ENCODE results near the gene ALPK3. TPM values are rescaled to one million over a fixed set of nuclear protein-coding genes. Genes with fewer than 3 reads are reported as not detected.
"Not testable (repeated sequence)": the region's sequence is repeated elsewhere in the genome, so short reads cannot be mapped to it uniquely, and the experiment has no call there.

ALPK3 gene
- total RNA-seq, 2 donors from 2014 or later: 7.8 to 15.8 TPM

DNA sequence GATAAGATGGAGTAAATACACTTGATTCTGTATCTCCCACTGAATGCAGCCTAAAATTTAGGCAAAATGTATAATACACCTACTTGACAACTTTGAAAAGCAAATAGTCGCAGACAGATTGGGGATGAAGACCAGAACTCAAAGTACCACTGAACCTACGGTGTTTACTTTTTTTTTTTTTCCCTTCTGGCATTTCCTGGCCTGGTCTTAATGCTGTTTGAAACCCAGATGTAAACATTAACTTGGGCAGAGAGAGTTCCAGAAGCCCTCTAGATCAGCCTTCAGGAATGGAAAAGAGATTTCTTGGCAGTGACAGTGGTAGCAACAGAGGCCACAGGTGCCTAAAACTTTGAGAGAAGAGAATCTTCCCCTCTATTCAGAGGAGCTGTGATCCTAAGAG, 27.8 kb downstream of the ALPK3 start:
- ATAC-seq (peak; percentile 21), DNase-seq (no peak)
- Histone ChIP-seq H3K4me3 (no peak overlapping the region), H3K36me3 (replicated peaks in 1 of 2; ENCODE audit: insufficient read depth in 1 of 2, low read depth in 2 of 2) (no peaks in the 10 kb centered on the region), H3K27ac (peak overlapping the region in 3 of 4 donors; percentile 67 to 83 (median 76)), H3K27me3 (no peaks in the 10 kb centered on the region), H3K4me1 (peaks cover 60% of the 10 kb centered on the region), H3K9me3 (no peaks in the 10 kb centered on the region)
- TF ChIP-seq POLR2A (IDR thresholded peaks at IDR 0.05): no peak
- WGBS, 2 donors: 17 to 23% methylated on average over 2 of the region's 2 CpGs
- intact Hi-C loops (cut with DNase I): no loop called here

DNA sequence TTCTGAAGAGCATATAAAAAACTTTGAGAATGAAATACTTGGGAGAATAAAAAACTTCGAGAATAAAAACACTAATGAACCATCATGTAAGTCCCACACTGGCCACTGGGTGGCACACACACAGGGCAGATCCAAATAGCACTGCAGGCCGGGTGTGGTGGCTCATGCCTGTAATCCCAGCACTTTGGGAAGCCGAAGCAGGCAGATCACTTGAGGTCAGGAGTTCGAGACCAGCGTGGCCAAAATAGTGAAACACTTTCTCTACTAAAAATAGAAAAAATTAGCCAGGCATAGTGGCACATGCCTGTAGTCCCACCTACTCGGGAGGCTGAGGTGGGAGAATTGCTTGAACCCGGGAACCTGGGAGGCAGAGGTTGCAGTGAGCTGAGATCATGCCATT, 28.5 kb downstream of the ALPK3 start:
- H3K9me3 ChIP-seq; H3K27me3 ChIP-seq; intact Hi-C loops (cut with DNase I); H3K4me3 ChIP-seq; H3K36me3 ChIP-seq (replicated peaks in 1 of 2; ENCODE audit: insufficient read depth in 1 of 2, low read depth in 2 of 2): not testable (repeated sequence)
- 61 to 70% methylated on average over 7 of the region's 7 CpGs for WGBS, 2 donors
- H3K4me1 ChIP-seq: peaks cover 53% of the 10 kb centered on the region
- TF ChIP-seq, protein P1, sequence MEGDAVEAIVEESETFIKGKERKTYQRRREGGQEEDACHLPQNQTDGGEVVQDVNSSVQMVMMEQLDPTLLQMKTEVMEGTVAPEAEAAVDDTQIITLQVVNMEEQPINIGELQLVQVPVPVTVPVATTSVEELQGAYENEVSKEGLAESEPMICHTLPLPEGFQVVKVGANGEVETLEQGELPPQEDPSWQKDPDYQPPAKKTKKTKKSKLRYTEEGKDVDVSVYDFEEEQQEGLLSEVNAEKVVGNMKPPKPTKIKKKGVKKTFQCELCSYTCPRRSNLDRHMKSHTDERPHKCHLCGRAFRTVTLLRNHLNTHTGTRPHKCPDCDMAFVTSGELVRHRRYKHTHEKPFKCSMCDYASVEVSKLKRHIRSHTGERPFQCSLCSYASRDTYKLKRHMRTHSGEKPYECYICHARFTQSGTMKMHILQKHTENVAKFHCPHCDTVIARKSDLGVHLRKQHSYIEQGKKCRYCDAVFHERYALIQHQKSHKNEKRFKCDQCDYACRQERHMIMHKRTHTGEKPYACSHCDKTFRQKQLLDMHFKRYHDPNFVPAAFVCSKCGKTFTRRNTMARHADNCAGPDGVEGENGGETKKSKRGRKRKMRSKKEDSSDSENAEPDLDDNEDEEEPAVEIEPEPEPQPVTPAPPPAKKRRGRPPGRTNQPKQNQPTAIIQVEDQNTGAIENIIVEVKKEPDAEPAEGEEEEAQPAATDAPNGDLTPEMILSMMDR (IDR thresholded peaks at IDR 0.05): peak; percentile 45 to 85 (median 71)
- DNase-seq (peak; percentile 74 to 84 (median 76)), ATAC-seq (peak; percentile 41)
- peak overlapping the region in 3 of 4 donors; percentile 67 to 83 (median 76) for H3K27ac ChIP-seq

DNA sequence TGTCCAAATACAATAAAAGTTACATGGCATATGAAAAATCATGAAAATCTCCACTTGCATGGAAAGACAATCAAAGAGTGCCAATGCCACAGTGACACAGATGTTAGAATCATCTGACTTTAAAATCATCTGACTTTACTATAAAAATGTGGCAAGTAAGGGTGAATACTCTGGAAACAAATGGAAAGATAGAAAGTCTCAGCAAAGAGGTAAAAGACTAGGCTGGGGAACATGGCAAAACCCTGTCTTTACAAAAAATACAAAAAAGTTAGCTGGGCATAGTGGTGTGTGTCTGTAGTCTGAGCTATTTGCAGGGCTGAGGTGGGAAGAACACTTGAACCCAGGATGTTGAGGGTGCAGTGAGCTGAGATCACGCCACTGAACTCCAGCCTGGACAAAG, 29.1 kb downstream of the ALPK3 start:
- intact Hi-C loops (cut with DNase I): no loop called here
- Histone ChIP-seq H3K4me1 (peaks cover 47% of the 10 kb centered on the region), H3K27ac (peak overlapping the region in 1 of 4 donors; percentile 67), H3K9me3 (no peaks in the 10 kb centered on the region), H3K27me3 (no peaks in the 10 kb centered on the region), H3K4me3 (no peak overlapping the region), H3K36me3 (replicated peaks in 1 of 2; ENCODE audit: insufficient read depth in 1 of 2, low read depth in 2 of 2) (no peaks in the 10 kb centered on the region)
- DNase-seq (no peak), ATAC-seq (no peak)
- TF ChIP-seq, protein P1 (IDR thresholded peaks at IDR 0.05): no peak
- TF ChIP-seq POLR2A (IDR thresholded peaks at IDR 0.05): no peak
- WGBS, 2 donors: 96 to 100% methylated on average over 1 of the region's 1 CpG

DNA sequence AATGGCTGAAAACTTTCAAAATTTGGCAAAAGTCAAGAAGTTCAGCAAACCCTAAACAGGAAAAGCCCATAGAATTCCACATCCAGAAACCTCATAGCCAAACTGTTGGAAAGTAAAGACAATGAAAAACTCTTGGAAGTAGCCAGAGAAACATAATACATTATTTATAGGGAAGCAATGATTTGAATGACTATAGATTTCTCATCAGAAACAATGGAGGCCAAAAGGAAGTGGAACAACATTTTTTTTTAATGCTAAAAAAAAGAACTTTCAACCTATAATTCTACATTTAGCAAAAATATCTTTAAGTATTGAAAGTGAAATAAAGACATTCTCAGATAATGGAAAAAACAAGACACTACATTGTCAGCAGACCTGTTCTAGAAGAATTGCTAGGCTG, 30.2 kb downstream of the ALPK3 start:
- no peaks in the 10 kb centered on the region for H3K9me3 ChIP-seq
- H3K27me3 ChIP-seq: no peaks in the 10 kb centered on the region
- TF ChIP-seq POLR2A (IDR thresholded peaks at IDR 0.05): no peak
- no peaks in the 10 kb centered on the region for H3K36me3 ChIP-seq (replicated peaks in 1 of 2; ENCODE audit: insufficient read depth in 1 of 2, low read depth in 2 of 2)
- intact Hi-C loops (cut with DNase I): no loop called here
- H3K4me3 ChIP-seq: no peak overlapping the region
- ATAC-seq (no peak), DNase-seq (no peak)
- H3K27ac ChIP-seq: no peak overlapping the region
- H3K4me1 ChIP-seq: peaks cover 42% of the 10 kb centered on the region

DNA sequence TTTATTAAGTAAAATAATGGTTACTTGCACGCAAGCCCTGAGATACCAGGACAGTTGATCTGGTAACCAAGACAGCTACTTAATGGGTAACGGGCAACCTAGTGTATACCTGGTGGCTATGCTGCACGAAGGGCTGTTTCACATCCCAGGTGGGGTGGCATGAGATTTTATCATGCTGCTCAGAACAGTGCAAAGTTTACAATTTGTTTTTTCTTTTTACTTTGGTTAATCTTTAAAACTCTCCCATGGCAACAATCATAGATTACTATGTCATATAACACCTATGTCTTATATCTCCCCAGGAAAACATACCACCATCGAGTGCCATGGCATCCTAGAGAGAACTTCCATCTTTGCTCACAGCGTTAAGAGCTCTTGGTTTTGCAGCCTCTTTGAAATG, 35.1 kb downstream of the ALPK3 start:
- intact Hi-C loops (cut with DNase I): no loop called here
- WGBS, 2 donors: 57 to 59% methylated on average over 5 of the region's 5 CpGs
- H3K4me3 ChIP-seq: no peak overlapping the region
- no peak for ATAC-seq
- TF ChIP-seq, protein P1 (IDR thresholded peaks at IDR 0.05): no peak
- no peak for TF ChIP-seq POLR2A (IDR thresholded peaks at IDR 0.05)
- DNase-seq: no peak
- peaks cover 19% of the 10 kb centered on the region for H3K4me1 ChIP-seq
- H3K36me3 ChIP-seq (replicated peaks in 1 of 2; ENCODE audit: insufficient read depth in 1 of 2, low read depth in 2 of 2): no peaks in the 10 kb centered on the region
- no peaks in the 10 kb centered on the region for H3K9me3 ChIP-seq
- H3K27me3 ChIP-seq: no peaks in the 10 kb centered on the region
- peak overlapping the region in 3 of 4 donors; percentile 39 to 71 (median 52) for H3K27ac ChIP-seq

DNA sequence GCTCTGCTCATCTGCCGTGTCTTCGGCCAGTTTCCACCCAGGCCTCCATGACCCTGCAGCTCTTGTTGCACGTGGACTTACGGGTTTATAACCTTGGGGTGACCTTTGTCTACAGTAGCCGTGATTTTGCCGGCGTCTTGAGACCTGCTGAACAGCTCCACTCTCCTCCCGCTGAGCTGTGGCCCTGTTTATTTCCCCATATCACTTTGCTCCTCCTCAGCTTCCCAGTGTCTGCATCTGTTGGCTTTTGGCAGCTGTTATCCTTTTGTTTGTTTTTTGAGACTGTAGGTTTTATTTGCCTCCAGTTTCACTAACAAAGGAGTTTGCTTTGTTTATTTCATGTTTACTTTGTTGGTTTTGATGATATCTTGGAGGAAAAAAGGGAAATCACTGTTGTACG, 38.0 kb downstream of the ALPK3 start:
- Histone ChIP-seq H3K36me3 (replicated peaks in 1 of 2; ENCODE audit: insufficient read depth in 1 of 2, low read depth in 2 of 2) (no peaks in the 10 kb centered on the region), H3K27ac (no peak overlapping the region), H3K4me3 (no peak overlapping the region), H3K4me1 (peaks cover 19% of the 10 kb centered on the region), H3K9me3 (no peaks in the 10 kb centered on the region), H3K27me3 (no peaks in the 10 kb centered on the region)
- ATAC-seq (no peak), DNase-seq (no peak)
- WGBS, 2 donors: 82 to 85% methylated on average over 9 of the region's 9 CpGs
- intact Hi-C loops (cut with DNase I): no loop called here
- no peak for TF ChIP-seq POLR2A (IDR thresholded peaks at IDR 0.05)
- TF ChIP-seq, protein P1 (IDR thresholded peaks at IDR 0.05): no peak
